ENCODE results near the gene ATAD3B.

ATAD3B gene

DNA sequence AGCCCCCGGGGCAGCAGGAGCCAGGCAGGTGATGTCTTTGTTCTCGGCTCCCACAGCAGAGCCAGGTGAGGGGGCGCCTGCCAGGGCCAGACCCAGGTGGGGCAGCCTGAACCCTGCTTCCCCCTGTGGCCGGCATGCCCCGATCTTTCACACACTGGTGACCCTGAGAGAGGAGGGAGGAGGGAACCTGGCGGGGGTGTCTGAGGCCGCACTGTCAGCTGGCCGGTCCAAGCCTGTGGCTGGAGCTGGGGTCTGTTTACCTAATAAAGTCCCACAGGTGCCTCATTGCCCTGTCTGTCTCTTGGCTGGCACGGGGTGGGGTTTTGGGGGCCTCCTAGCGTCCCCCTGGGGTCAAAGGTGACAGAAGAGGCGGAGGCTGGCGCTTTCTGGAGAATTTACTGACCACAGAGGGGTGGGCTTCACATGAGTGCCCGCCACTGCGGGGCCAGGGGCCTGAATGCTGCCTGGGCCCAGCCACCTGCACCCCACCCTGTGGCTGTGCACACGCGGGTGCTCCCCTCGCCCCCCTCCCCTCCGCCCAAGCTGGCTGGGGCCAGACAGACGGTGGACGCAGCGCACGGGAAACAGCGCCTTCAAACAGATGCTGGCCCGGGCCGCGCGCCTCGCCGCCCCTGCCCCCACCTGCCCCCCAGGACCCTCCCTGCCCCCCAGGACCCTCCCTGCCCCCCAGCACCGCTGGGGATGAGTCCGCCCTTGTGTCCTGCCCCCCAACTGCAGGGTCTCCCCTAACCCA, 63.0 kb downstream of the ATAD3B start:
- in situ Hi-C loops (cut with HindIII; ENCODE audit: low pct_ligation_motif_present, low sequenced_read_pairs), result no loop called here
- Histone ChIP-seq H3K36me3 (replicated peaks) (peaks cover 18% of the 10 kb centered on the region), H3K4me3 (ENCODE audit: low read depth, low read length) (no peak overlapping the region), H3K27ac (no peak overlapping the region), H3K27me3 (replicated peaks) (no peaks in the 10 kb centered on the region)
- no peak for DNase-seq
- TF ChIP-seq, protein P1, sequence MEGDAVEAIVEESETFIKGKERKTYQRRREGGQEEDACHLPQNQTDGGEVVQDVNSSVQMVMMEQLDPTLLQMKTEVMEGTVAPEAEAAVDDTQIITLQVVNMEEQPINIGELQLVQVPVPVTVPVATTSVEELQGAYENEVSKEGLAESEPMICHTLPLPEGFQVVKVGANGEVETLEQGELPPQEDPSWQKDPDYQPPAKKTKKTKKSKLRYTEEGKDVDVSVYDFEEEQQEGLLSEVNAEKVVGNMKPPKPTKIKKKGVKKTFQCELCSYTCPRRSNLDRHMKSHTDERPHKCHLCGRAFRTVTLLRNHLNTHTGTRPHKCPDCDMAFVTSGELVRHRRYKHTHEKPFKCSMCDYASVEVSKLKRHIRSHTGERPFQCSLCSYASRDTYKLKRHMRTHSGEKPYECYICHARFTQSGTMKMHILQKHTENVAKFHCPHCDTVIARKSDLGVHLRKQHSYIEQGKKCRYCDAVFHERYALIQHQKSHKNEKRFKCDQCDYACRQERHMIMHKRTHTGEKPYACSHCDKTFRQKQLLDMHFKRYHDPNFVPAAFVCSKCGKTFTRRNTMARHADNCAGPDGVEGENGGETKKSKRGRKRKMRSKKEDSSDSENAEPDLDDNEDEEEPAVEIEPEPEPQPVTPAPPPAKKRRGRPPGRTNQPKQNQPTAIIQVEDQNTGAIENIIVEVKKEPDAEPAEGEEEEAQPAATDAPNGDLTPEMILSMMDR (IDR thresholded peaks at IDR 0.05; ENCODE audit: low read depth, low read length, missing control alignments), result no peak

DNA sequence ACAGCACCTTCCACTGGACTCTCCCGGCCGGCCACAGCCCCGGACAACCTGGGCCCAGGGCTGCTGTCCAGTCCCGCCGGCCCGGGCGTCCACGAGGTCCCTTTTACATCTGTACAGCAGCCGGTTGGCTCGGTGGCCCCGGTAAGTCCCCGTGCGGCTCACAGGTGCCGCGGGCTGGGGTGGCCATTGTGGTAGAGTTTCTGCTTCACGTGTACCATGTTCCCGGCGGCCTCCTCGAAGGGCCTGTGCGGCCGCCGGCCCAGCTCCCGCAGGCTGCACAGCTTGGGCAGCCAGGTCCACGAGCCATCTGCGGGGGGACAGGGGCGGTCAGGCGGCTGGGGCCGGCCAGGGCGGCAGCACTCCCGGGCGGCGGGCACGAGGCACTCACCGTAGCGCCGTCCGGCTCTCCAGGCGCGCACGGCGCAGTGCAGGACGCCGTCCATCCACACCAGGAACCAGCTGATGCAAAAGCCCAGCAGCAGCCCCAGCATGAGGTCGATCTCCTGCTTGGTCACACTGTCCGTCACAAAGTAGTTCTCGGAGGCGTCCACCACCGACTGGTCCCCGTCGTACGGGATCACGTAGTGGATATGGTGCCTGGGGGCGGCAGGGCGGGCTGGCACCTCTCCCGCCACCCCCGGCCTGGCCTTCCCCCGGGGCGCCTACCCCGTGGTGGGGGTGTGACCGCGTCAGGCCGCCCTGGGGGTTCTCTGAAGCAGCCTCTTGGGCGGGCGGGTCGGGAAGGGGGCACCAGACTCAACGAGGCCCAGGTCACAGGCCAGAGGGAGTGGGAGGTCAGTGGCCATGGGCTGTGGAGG, 63.8 kb downstream of the ATAD3B start:
- no peak overlapping the region for H3K4me3 ChIP-seq (ENCODE audit: low read depth, low read length)
- H3K27ac ChIP-seq, result no peak overlapping the region
- H3K36me3 ChIP-seq (replicated peaks), result peaks cover 14% of the 10 kb centered on the region
- in situ Hi-C loops (cut with HindIII; ENCODE audit: low pct_ligation_motif_present, low sequenced_read_pairs), result no loop called here
- TF ChIP-seq, protein P1 (IDR thresholded peaks at IDR 0.05; ENCODE audit: low read depth, low read length, missing control alignments), result no peak
- no peaks in the 10 kb centered on the region for H3K27me3 ChIP-seq (replicated peaks)
- no peak for DNase-seq

DNA sequence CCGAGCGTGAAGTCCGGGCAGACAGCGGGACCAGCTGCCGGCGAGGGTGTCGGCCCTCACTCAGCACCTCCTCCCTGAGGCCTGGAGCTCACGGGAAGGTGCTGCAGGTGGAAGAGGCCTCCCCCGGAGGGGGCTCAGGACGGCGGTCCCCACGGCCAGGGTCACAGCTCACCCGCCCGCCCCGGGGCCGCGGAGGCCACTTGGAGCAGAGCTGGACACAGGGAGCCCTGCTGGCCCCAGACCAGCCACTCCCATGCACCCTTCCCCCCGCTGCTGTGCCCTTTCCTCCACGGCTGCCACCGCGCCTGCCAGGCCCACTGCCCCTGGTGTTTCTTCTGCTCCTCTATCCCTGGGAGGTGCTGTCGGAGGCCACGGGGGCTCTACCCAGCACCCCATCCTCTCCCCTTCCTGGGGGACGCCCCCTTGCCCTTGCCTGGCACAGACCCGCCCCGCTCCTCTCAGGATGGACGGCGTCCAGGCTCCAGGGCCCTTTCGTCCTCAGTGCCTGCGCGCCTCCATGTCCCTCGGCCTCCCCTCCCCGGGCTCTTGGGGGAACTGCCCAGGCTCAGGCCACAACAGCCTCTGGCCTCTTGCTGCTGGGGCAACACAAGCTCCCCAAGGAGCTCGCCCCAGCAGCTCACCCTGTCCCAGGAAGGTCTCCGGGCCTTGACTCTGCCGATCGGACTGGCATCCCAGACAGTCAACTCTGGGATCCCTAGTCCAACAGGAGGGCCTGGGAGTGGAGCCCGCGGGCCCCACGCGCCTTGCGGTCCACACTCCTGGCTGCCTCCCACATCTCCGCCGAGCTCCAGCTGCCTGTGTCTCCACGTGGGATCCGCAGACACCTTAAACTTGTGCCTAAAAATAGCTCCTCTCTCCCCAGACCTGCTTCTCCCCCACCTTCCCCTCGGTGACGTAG, 64.7 kb downstream of the ATAD3B start:
- no peak for DNase-seq
- TF ChIP-seq, protein P1 (IDR thresholded peaks at IDR 0.05; ENCODE audit: low read depth, low read length, missing control alignments), result no peak
- no peaks in the 10 kb centered on the region for H3K27me3 ChIP-seq (replicated peaks)
- in situ Hi-C loops (cut with HindIII; ENCODE audit: low pct_ligation_motif_present, low sequenced_read_pairs), result no loop called here
- no peak overlapping the region for H3K4me3 ChIP-seq (ENCODE audit: low read depth, low read length)
- H3K36me3 ChIP-seq (replicated peaks), result peaks cover 9% of the 10 kb centered on the region
- no peak overlapping the region for H3K27ac ChIP-seq

DNA sequence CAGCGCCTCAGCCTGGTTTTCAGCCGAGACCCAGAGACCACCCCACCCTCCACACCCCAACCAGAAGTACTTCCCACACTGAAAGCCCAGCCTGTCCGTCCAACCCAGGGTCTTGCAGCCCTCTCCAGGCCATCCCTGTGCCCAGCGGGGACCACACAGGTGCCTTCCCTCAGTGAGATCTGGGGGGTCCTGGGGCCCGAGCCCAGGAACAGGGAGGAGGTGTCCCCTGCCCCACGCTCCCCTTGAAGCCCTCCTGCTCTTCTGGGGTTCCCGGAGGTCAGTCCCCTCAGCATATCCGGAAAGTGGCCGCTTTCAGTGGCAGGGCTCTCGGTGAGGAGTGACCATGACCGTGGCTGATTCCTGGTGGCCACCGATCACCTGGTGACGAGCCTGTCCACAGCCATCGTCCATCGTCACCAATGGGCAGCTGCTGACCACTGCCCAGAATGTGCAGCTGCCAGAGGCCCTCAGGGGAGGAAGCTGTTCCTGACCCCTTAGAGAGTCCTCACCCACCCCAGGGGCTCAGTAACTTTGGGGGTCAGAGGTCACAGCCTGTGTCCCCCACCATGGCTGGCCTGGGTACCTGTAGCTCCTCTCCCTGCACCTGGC, 65.5 kb downstream of the ATAD3B start:
- Histone ChIP-seq H3K27ac (no peak overlapping the region), H3K4me3 (ENCODE audit: low read depth, low read length) (no peak overlapping the region), H3K27me3 (replicated peaks) (no peaks in the 10 kb centered on the region), H3K36me3 (replicated peaks) (peaks cover 17% of the 10 kb centered on the region)
- in situ Hi-C loops (cut with HindIII; ENCODE audit: low pct_ligation_motif_present, low sequenced_read_pairs), result no loop called here
- TF ChIP-seq, protein P1 (IDR thresholded peaks at IDR 0.05; ENCODE audit: low read depth, low read length, missing control alignments), result no peak
- DNase-seq, result no peak

DNA sequence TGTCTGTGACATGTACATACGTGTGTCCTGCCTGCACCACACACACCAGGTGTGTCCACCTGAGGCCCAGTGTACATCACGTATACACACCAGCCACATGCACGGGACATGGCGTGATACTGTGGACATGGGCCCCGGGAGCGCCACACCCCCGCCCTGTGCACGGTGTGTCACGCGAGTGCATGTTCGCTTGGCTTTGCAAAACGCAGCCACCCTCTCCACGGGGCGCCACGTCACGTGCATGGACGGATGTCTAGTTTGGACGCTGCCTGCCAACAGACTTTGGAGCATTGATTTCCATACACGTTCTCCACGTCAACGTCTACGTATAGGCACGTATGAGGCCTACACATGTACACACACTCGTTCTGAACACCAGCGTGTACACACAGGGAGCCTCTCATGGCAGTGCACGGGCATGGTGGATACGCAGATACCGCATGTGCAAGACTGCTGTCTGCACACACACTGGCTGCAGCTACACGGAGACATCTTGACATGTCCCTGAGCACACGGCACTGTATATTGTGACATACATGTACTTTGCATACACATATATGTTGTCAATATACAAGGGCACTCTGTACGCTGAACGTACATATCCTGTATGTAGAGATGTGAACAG, 66.2 kb downstream of the ATAD3B start:
- Histone ChIP-seq H3K27me3 (replicated peaks) (no peaks in the 10 kb centered on the region), H3K36me3 (replicated peaks) (peaks cover 20% of the 10 kb centered on the region), H3K27ac (no peak overlapping the region), H3K4me3 (ENCODE audit: low read depth, low read length) (no peak overlapping the region)
- TF ChIP-seq, protein P1 (IDR thresholded peaks at IDR 0.05; ENCODE audit: low read depth, low read length, missing control alignments), result no peak
- in situ Hi-C loops (cut with HindIII; ENCODE audit: low pct_ligation_motif_present, low sequenced_read_pairs), result no loop called here
- DNase-seq, result no peak

Data from brain microvascular endothelial cell (primary cell).